SK-N-SH treated with all-trans-retinoic acid at 6 μM for 48 hours (cell line): Measurements from ENCODE around the gene NCS1.

Source experiments
- ATAC-seq: fragments of 200-7000 bp; cut with Tn5 transposase; 3 replicates; pipeline ENCODE4 v1.9.1; 2020; ENCODE audit warnings: mild to moderate bottlenecking, moderate library complexity
- ARNTL ChIP-seq: fragments of 450-650 bp; formaldehyde crosslinking; IDR thresholded peaks from 2 replicates; pipeline ENCODE4 v1.5.0; 2020; ENCODE audit warnings: low read depth, mild to moderate bottlenecking, moderate library complexity, borderline replicate concordance
- BACH2 ChIP-seq: fragments of 250-450 bp; sonication (Bioruptor Pico); IDR thresholded peaks from 2 replicates; pipeline ENCODE4 v1.9.0; 2021; ENCODE audit warnings: mild to moderate bottlenecking, borderline replicate concordance
- CSDC2 ChIP-seq: fragments of 250-450 bp; sonication (Bioruptor Pico); IDR thresholded peaks from 2 replicates; pipeline ENCODE4 v1.5.0; 2020; ENCODE audit warnings: mild to moderate bottlenecking, moderate library complexity
- CSRNP3 ChIP-seq: fragments of 250-450 bp; sonication (Bioruptor Pico); IDR thresholded peaks from 2 replicates; pipeline ENCODE4 v1.5.1; 2021; ENCODE audit warnings: mild to moderate bottlenecking, moderate library complexity
- ESRRG ChIP-seq: fragments of 250-450 bp; sonication (Bioruptor Pico); IDR thresholded peaks from 2 replicates; pipeline ENCODE4 v1.6.1; 2021; ENCODE audit warnings: mild to moderate bottlenecking
- ISL1 ChIP-seq: fragments of 250-450 bp; sonication (Bioruptor Pico); IDR thresholded peaks from 2 replicates; pipeline ENCODE4 v2.1.2; 2022; ENCODE audit warnings: mild to moderate bottlenecking, moderate library complexity
- POU6F1 ChIP-seq: fragments of 250-450 bp; sonication (Bioruptor Pico); IDR thresholded peaks from 2 replicates; pipeline ENCODE4 v1.8.0; 2021; ENCODE audit warnings: low read depth, mild to moderate bottlenecking, moderate library complexity, borderline replicate concordance
- PPARA ChIP-seq: fragments of 250-450 bp; sonication (Bioruptor Pico); IDR thresholded peaks from 2 replicates; pipeline ENCODE4 v1.5.0; 2020; ENCODE audit warnings: mild to moderate bottlenecking, borderline replicate concordance
- RARB ChIP-seq: fragments of 250-450 bp; sonication (Bioruptor Pico); IDR thresholded peaks from 2 replicates; pipeline ENCODE4 v1.8.0; 2021; ENCODE audit warnings: mild to moderate bottlenecking, moderate library complexity
- SNAI2 ChIP-seq: fragments of 250-450 bp; sonication (Bioruptor Pico); IDR thresholded peaks from 2 replicates; pipeline ENCODE4 v1.5.0; 2020; ENCODE audit warnings: mild to moderate bottlenecking, moderate library complexity
- TSHZ2 ChIP-seq: fragments of 250-450 bp; sonication (Bioruptor Pico); IDR thresholded peaks from 2 replicates; pipeline ENCODE4 v1.5.0; 2020; ENCODE audit warnings: mild to moderate bottlenecking, moderate library complexity
- ZC3H10 ChIP-seq: fragments of 250-450 bp; sonication (Bioruptor Pico); IDR thresholded peaks from 2 replicates; pipeline ENCODE4 v1.5.1; 2021; ENCODE audit warnings: mild to moderate bottlenecking, moderate library complexity
- ZFP3 ChIP-seq: fragments of 250-450 bp; sonication (Bioruptor Pico); IDR thresholded peaks from 2 replicates; pipeline ENCODE4 v1.5.0; 2020; ENCODE audit warnings: mild to moderate bottlenecking, moderate library complexity
- ZFP30 ChIP-seq: fragments of 450-650 bp; formaldehyde crosslinking; IDR thresholded peaks from 2 replicates; pipeline ENCODE4 v1.5.0; 2022; ENCODE audit warnings: mild to moderate bottlenecking, moderate library complexity
- ZNF565 ChIP-seq: fragments of 450-650 bp; formaldehyde crosslinking; conservative IDR thresholded peaks from 2 replicates; pipeline ENCODE4 v1.5.0; 2020; ENCODE audit warnings: low read depth, mild to moderate bottlenecking, moderate library complexity
- ZNF70 ChIP-seq: fragments of 450-650 bp; formaldehyde crosslinking; IDR thresholded peaks from 2 replicates; pipeline ENCODE4 v1.5.0; 2020; ENCODE audit warnings: mild to moderate bottlenecking, moderate library complexity

The NCS1 gene

GRCh38 chr9:130242270-130243014 lies 70.2 kb downstream of the NCS1 start:
- ATAC-seq, result peak; percentile 9; the same call in 2 of the 3 replicates
- TF ChIP-seq ZNF565 (CRISPR knock-in tag) (no peak), ISL1 (CRISPR knock-in tag) (no peak), CSRNP3 (CRISPR knock-in tag) (no peak), POU6F1 (CRISPR knock-in tag) (no peak), BACH2 (CRISPR knock-in tag) (no peak), SNAI2 (CRISPR knock-in tag) (no peak), ZNF70 (CRISPR knock-in tag) (no peak)

- peak; percentile 77 for ATAC-seq
- TF ChIP-seq ZNF70 (CRISPR knock-in tag), result no peak
- 0 out of 2 replicates have a peak, but pooled peaks have one; percentile 31 for TF ChIP-seq SNAI2 (CRISPR knock-in tag)
Observed at GRCh38 chr9:130243015-130243881, 71.0 kb downstream of the NCS1 start.

GRCh38 chr9:130243882-130244170 lies 71.6 kb downstream of the NCS1 start:
- no peak for TF ChIP-seq POU6F1 (CRISPR knock-in tag)
- ATAC-seq, result no peak

GRCh38 chr9:130244548-130245165 lies 72.5 kb downstream of the NCS1 start:
- ATAC-seq, result no peak
- TF ChIP-seq CSDC2 (CRISPR knock-in tag), result no peak
- TF ChIP-seq TSHZ2 (CRISPR knock-in tag), result no peak
- TF ChIP-seq ISL1 (CRISPR knock-in tag), result no peak
- TF ChIP-seq RARB (CRISPR knock-in tag), result no peak
- no peak for TF ChIP-seq ZC3H10
- TF ChIP-seq ZFP30 (CRISPR knock-in tag), result no peak
- no peak for TF ChIP-seq PPARA
- no peak for TF ChIP-seq ARNTL (CRISPR knock-in tag)

GRCh38 chr9:130245474-130245873 lies 73.3 kb downstream of the NCS1 start:
- ATAC-seq, result no peak
- TF ChIP-seq ESRRG (no peak), ZC3H10 (no peak), ZFP3 (no peak)
